ENCODE measurements around the gene UBE2I. TPM values are rescaled to one million over a fixed set of nuclear protein-coding genes. Genes with fewer than 3 reads are reported as not detected.

The UBE2I gene
- polyA plus RNA-seq, 6 donors from 2014 or later = 99.5 to 121 (median 114) TPM

- no peak overlapping the region for H3K27ac Mint-ChIP-seq
- no peak overlapping the region for H3K4me3 Mint-ChIP-seq
- peaks cover 0 to 1% (median 0%) of the 10 kb centered on the region in 7 donors for H3K9me3 Mint-ChIP-seq
- no peaks in the 10 kb centered on the region for H3K36me3 Mint-ChIP-seq
- ATAC-seq (ENCODE audit: low read depth in 2 of 2) (no peak), DNase-seq (no peak)
- peaks cover 6 to 50% (median 21%) of the 10 kb centered on the region in 3 donors for H3K27me3 Mint-ChIP-seq
- peaks cover 0 to 2% (median 0%) of the 10 kb centered on the region in 3 donors for H3K4me1 Mint-ChIP-seq
Observed at GRCh38 chr16:1279945-1280589, 29.4 kb upstream of the UBE2I start.

GRCh38 chr16:1280783-1281182 lies 28.7 kb upstream of the UBE2I start:
- Mint-ChIP-seq H3K27ac (no peak overlapping the region), H3K36me3 (no peaks in the 10 kb centered on the region)
- no peak for ATAC-seq (ENCODE audit: low read depth in 2 of 2)

GRCh38 chr16:1281517-1281916 lies 27.9 kb upstream of the UBE2I start:
- Mint-ChIP-seq H3K27ac (peak overlapping the region in 1 of 6 donors; percentile 69), H3K9me3 (no peaks in the 10 kb centered on the region), H3K4me1 (peaks cover 0 to 2% (median 0%) of the 10 kb centered on the region in 3 donors), H3K4me3 (peak overlapping the region in 1 of 8 donors; percentile 51), H3K27me3 (peaks cover 0 to 50% (median 21%) of the 10 kb centered on the region in 3 donors), H3K36me3 (no peaks in the 10 kb centered on the region)
- DNase-seq (no peak), ATAC-seq (ENCODE audit: low read depth in 2 of 2) (no peak)

More at GRCh38 chr16:1280783-1281182, 28.7 kb upstream of the UBE2I start:
- H3K4me1 Mint-ChIP-seq = peaks cover 0 to 2% (median 0%) of the 10 kb centered on the region in 3 donors
- no peak overlapping the region for H3K4me3 Mint-ChIP-seq
- H3K9me3 Mint-ChIP-seq = no peaks in the 10 kb centered on the region
- DNase-seq = no peak
- H3K27me3 Mint-ChIP-seq = peaks cover 1 to 49% (median 20%) of the 10 kb centered on the region in 3 donors

- H3K27me3 Mint-ChIP-seq = peaks cover 0 to 50% (median 22%) of the 10 kb centered on the region in 3 donors
- ATAC-seq (ENCODE audit: low read depth in 2 of 2) = peak in 1 of 2 donors; percentile 20
- DNase-seq = no peak
- peak overlapping the region in 1 of 6 donors; percentile 76 for H3K27ac Mint-ChIP-seq
- H3K9me3 Mint-ChIP-seq = no peaks in the 10 kb centered on the region
- H3K4me3 Mint-ChIP-seq = no peak overlapping the region
- peaks cover 0 to 2% (median 0%) of the 10 kb centered on the region in 3 donors for H3K4me1 Mint-ChIP-seq
- H3K36me3 Mint-ChIP-seq = no peaks in the 10 kb centered on the region
Observed at GRCh38 chr16:1282324-1282973, 27.0 kb upstream of the UBE2I start.

- ATAC-seq (ENCODE audit: low read depth in 2 of 2) (no peak), DNase-seq (no peak)
- Mint-ChIP-seq H3K27ac (no peak overlapping the region), H3K9me3 (no peaks in the 10 kb centered on the region), H3K4me1 (peaks cover 0 to 2% (median 0%) of the 10 kb centered on the region in 3 donors), H3K36me3 (no peaks in the 10 kb centered on the region), H3K4me3 (peak overlapping the region in 1 of 8 donors; percentile 47), H3K27me3 (peaks cover 0 to 50% (median 24%) of the 10 kb centered on the region in 3 donors)
Observed at GRCh38 chr16:1283296-1283695, 26.1 kb upstream of the UBE2I start.

- Mint-ChIP-seq H3K4me1 (peaks cover 0 to 4% (median 4%) of the 10 kb centered on the region in 3 donors), H3K27me3 (peaks cover 2 to 51% (median 28%) of the 10 kb centered on the region in 3 donors), H3K27ac (no peak overlapping the region), H3K4me3 (no peak overlapping the region), H3K36me3 (no peaks in the 10 kb centered on the region), H3K9me3 (no peaks in the 10 kb centered on the region)
- DNase-seq (no peak), ATAC-seq (ENCODE audit: low read depth in 2 of 2) (no peak)
Observed at GRCh38 chr16:1283996-1284616, 25.3 kb upstream of the UBE2I start.

- H3K27me3 Mint-ChIP-seq = peaks cover 10 to 67% (median 36%) of the 10 kb centered on the region in 3 donors
- ATAC-seq (ENCODE audit: low read depth in 2 of 2) (no peak), DNase-seq (no peak)
- no peak overlapping the region for H3K4me3 Mint-ChIP-seq
- H3K4me1 Mint-ChIP-seq = peaks cover 0 to 13% (median 12%) of the 10 kb centered on the region in 3 donors
- H3K36me3 Mint-ChIP-seq = no peaks in the 10 kb centered on the region
- no peak overlapping the region for H3K27ac Mint-ChIP-seq
- no peaks in the 10 kb centered on the region for H3K9me3 Mint-ChIP-seq
Observed at GRCh38 chr16:1285669-1286512, 23.5 kb upstream of the UBE2I start.

- H3K4me3 Mint-ChIP-seq = no peak overlapping the region
- H3K27ac Mint-ChIP-seq = no peak overlapping the region
- H3K36me3 Mint-ChIP-seq = no peaks in the 10 kb centered on the region
- no peaks in the 10 kb centered on the region for H3K9me3 Mint-ChIP-seq
- no peak for ATAC-seq (ENCODE audit: low read depth in 2 of 2)
- peaks cover 14 to 73% (median 41%) of the 10 kb centered on the region in 3 donors for H3K27me3 Mint-ChIP-seq
- no peak for DNase-seq
- H3K4me1 Mint-ChIP-seq = peaks cover 0 to 13% (median 12%) of the 10 kb centered on the region in 3 donors
Observed at GRCh38 chr16:1286513-1287094, 22.8 kb upstream of the UBE2I start.

GRCh38 chr16:1287982-1288670 lies 21.3 kb upstream of the UBE2I start:
- ATAC-seq (ENCODE audit: low read depth in 2 of 2) (no peak), DNase-seq (no peak)
- H3K27me3 Mint-ChIP-seq = peaks cover 17 to 83% (median 49%) of the 10 kb centered on the region in 3 donors
- H3K4me3 Mint-ChIP-seq = no peak overlapping the region
- peaks cover 0 to 15% (median 12%) of the 10 kb centered on the region in 3 donors for H3K4me1 Mint-ChIP-seq
- no peak overlapping the region for H3K27ac Mint-ChIP-seq
- no peaks in the 10 kb centered on the region for H3K36me3 Mint-ChIP-seq
- H3K9me3 Mint-ChIP-seq = no peaks in the 10 kb centered on the region

GRCh38 chr16:1288813-1289476 lies 20.5 kb upstream of the UBE2I start:
- Mint-ChIP-seq H3K4me1 (peaks cover 0 to 15% (median 9%) of the 10 kb centered on the region in 3 donors), H3K36me3 (no peaks in the 10 kb centered on the region), H3K9me3 (no peaks in the 10 kb centered on the region), H3K4me3 (peak overlapping the region in 1 of 8 donors; percentile 21), H3K27me3 (peaks cover 20 to 83% (median 58%) of the 10 kb centered on the region in 3 donors), H3K27ac (no peak overlapping the region)
- ATAC-seq (ENCODE audit: low read depth in 2 of 2) (peak; percentile 56 to 76), DNase-seq (no peak)

GRCh38 chr16:1289477-1289866 lies 20.0 kb upstream of the UBE2I start:
- Mint-ChIP-seq H3K4me1 (peaks cover 0 to 17% (median 9%) of the 10 kb centered on the region in 3 donors), H3K9me3 (no peaks in the 10 kb centered on the region), H3K36me3 (no peaks in the 10 kb centered on the region), H3K4me3 (peak overlapping the region in 3 of 8 donors; percentile 21 to 56 (median 31)), H3K27me3 (peaks cover 20 to 83% (median 63%) of the 10 kb centered on the region in 3 donors), H3K27ac (no peak overlapping the region)
- ATAC-seq (ENCODE audit: low read depth in 2 of 2) (peak in 1 of 2 donors; percentile 27), DNase-seq (no peak)

GRCh38 chr16:1290063-1290501 lies 19.4 kb upstream of the UBE2I start:
- H3K9me3 Mint-ChIP-seq = no peaks in the 10 kb centered on the region
- no peak overlapping the region for H3K27ac Mint-ChIP-seq
- H3K27me3 Mint-ChIP-seq = peaks cover 20 to 84% (median 64%) of the 10 kb centered on the region in 3 donors

More at GRCh38 chr16:1290063-1290501, 19.4 kb upstream of the UBE2I start:
- H3K36me3 Mint-ChIP-seq = no peaks in the 10 kb centered on the region
- H3K4me1 Mint-ChIP-seq = peaks cover 0 to 18% (median 9%) of the 10 kb centered on the region in 3 donors
- DNase-seq = no peak
- peak overlapping the region in 1 of 8 donors; percentile 15 for H3K4me3 Mint-ChIP-seq
- ATAC-seq (ENCODE audit: low read depth in 2 of 2) = no peak

Measured in naive B cell (primary cell).